HepG2 (cell line): Measurements from ENCODE around the gene AOX1. TPM values are rescaled to one million over a fixed set of nuclear protein-coding genes. Genes with fewer than 3 reads are reported as not detected.

Source experiments
- MBD4 ChIP-seq: IDR thresholded peaks from 2 replicates; pipeline ENCODE4 v1.6.1; 2012; ENCODE audit warnings: low read length, inconsistent platforms, borderline replicate concordance
- MEIS2 ChIP-seq: sonication (generic); formaldehyde crosslinking; IDR thresholded peaks from 2 replicates; pipeline ENCODE4 v1.9.0; 2021; ENCODE audit warnings: mild to moderate bottlenecking, missing genetic modification reagents
- NR3C1 ChIP-seq: sonication (generic); formaldehyde crosslinking; IDR thresholded peaks from 2 replicates; pipeline ENCODE4 v1.4.0; 2020; ENCODE audit warnings: missing genetic modification reagents
- PATZ1 ChIP-seq: sonication (generic); formaldehyde crosslinking; IDR thresholded peaks from 2 replicates; pipeline ENCODE4 v1.4.0; 2020; ENCODE audit warnings: missing genetic modification reagents
- PBX2 ChIP-seq: IDR thresholded peaks from 2 replicates; pipeline ENCODE4 v1.6.1; 2016; ENCODE audit warnings: control low read depth
- PREB ChIP-seq: sonication (generic); formaldehyde crosslinking; IDR thresholded peaks from 2 replicates; pipeline ENCODE4 v1.4.0; 2020; ENCODE audit warnings: missing genetic modification reagents
- RNF219 ChIP-seq: sonication (generic); formaldehyde crosslinking; IDR thresholded peaks from 2 replicates; pipeline ENCODE4 v1.5.0; 2020; ENCODE audit warnings: mild to moderate bottlenecking, missing genetic modification reagents
- ZGPAT ChIP-seq: IDR thresholded peaks from 2 replicates; pipeline ENCODE4 v1.6.1; 2016; ENCODE audit warnings: mild to moderate bottlenecking
- ZNF253 ChIP-seq: sonication (generic); formaldehyde crosslinking; IDR thresholded peaks from 2 replicates; pipeline ENCODE4 v1.8.0; 2022; ENCODE audit warnings: mild to moderate bottlenecking, missing genetic modification reagents, borderline replicate concordance
- ZNF34 ChIP-seq: sonication (generic); formaldehyde crosslinking; IDR thresholded peaks from 2 replicates; pipeline ENCODE4 v1.4.0; 2020; ENCODE audit warnings: mild to moderate bottlenecking, missing genetic modification reagents, borderline replicate concordance
- ZNF567 ChIP-seq: sonication (generic); formaldehyde crosslinking; IDR thresholded peaks from 2 replicates; pipeline ENCODE4 v1.8.1; 2023; ENCODE audit warnings: mild to moderate bottlenecking, missing genetic modification reagents, borderline replicate concordance
- ZNF577 ChIP-seq: sonication (generic); formaldehyde crosslinking; IDR thresholded peaks from 2 replicates; pipeline ENCODE4 v1.4.0; 2020; ENCODE audit warnings: mild to moderate bottlenecking, low read depth, missing genetic modification reagents, borderline replicate concordance
- ZNF646 ChIP-seq: sonication (generic); formaldehyde crosslinking; IDR thresholded peaks from 2 replicates; pipeline ENCODE4 v1.9.0; 2021; ENCODE audit warnings: mild to moderate bottlenecking, missing genetic modification reagents
- ZNF841 ChIP-seq: sonication (generic); formaldehyde crosslinking; IDR thresholded peaks from 2 replicates; pipeline ENCODE4 v1.8.1; 2023; ENCODE audit warnings: missing genetic modification reagents, borderline replicate concordance
- polyA plus RNA-seq, 8 experiments: library from polyadenylated mRNA; depleted of rRNA in 3 of 8; stranded (reverse) in 7 of 8; unstranded in 1 of 8; fragments of >200 nt; fragmentation: Illumina TruSeq in 4 of 8; extraction: Trizol in 4 of 8; gene quantifications; 2 replicates each; pipeline versions ENCODE4 v1.2.1 to v1.2.3, GENCODE V29; 2011 to 2016; ENCODE audit warnings: low read depth in 4 of 8, missing spikeins in 1 of 8, mixed read lengths in 1 of 8; ENCODE audit not compliant: insufficient read depth in 1 of 8
- total RNA-seq, 5 experiments: library from RNA; depleted of rRNA; stranded (reverse); fragments of >200 nt; fragmentation: Illumina TruSeq; extraction: Trizol; gene quantifications; 2 replicates each; pipeline ENCODE4 v1.2.3, GENCODE V29; 2016; ENCODE audit warnings: low read depth in 1 of 5

AOX1 gene
- total and polyA plus RNA-seq, 2 of the 13 experiments (the other 11 are each of a cell fraction or from before 2014, with no cell fraction given), result 9.2 to 18.0 TPM

- TF ChIP-seq ZGPAT (CRISPR knock-in tag), result peak; percentile 91
- no peak for TF ChIP-seq ZNF253
- no peak for TF ChIP-seq PBX2 (CRISPR knock-in tag)
- no peak for TF ChIP-seq ZNF577
- TF ChIP-seq NR3C1 (CRISPR knock-in tag), result no peak
- TF ChIP-seq ZNF34 (CRISPR knock-in tag), result 0 out of 2 replicates have a peak, but pooled peaks have one; percentile 53
- TF ChIP-seq PREB (CRISPR knock-in tag), result no peak
- no peak for TF ChIP-seq ZNF841 (CRISPR knock-in tag)
- peak; percentile 91 for TF ChIP-seq ZNF646
- TF ChIP-seq ZNF567 (CRISPR knock-in tag), result no peak
- TF ChIP-seq MEIS2, result no peak
- TF ChIP-seq RNF219 (CRISPR knock-in tag), result 0 out of 2 replicates have a peak, but pooled peaks have one; percentile 61
- TF ChIP-seq MBD4, result peak; percentile 97
- TF ChIP-seq PATZ1 (CRISPR knock-in tag), result no peak
These were observed 116.9 kb downstream of the AOX1 start (continued) for GRCh38 chr2:200702646-200703118.
